HG03097 (cell line): ENCODE data around the gene ZC3H8.

Source experiments
- ATAC-seq: cut with Tn5 transposase; IDR thresholded peaks from one replicate; pipeline ENCODE4 v1.9.1; 2021; ENCODE audit not compliant: unreplicated experiment, low FRiP score

ZC3H8 gene

DNA sequence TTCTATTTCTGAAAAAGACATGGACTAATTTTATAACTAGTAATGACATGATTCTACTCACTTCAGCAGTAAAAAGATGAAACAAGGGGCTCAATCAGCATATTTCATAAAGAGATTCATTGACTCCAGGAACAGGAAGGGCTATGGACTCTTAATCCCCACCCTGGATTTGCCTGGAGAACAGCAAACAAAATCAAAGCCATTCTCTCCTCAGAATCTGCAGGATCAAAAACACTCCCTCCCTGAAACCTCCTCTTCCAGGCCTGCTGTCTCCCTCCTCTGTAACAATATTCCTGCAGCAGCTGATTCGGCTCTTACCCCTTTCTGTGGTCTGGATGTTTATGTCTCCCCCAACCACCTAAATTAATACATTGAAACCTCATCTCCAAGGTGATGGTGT, 57.0 kb downstream of the ZC3H8 start:
- ATAC-seq = no peak

DNA sequence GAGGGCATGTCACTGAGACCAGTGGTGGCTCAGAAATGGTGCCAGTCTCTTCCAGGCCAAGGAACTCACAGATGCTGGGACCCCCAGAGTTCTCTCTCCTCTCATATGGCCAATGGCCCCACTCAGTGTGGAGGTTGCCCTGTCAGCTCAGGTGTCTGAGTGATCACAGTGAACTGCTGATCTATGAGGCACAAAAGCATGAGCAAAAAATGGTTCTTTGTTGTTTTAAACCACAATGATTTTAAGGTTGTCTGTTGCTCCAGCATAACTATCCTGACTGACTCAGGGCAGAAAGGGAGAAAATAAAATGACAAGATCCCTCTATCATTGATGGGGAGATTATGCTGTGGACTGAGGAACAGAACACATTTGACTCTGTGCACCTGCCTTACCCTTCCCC, 58.9 kb downstream of the ZC3H8 start:
- no peak for ATAC-seq

DNA sequence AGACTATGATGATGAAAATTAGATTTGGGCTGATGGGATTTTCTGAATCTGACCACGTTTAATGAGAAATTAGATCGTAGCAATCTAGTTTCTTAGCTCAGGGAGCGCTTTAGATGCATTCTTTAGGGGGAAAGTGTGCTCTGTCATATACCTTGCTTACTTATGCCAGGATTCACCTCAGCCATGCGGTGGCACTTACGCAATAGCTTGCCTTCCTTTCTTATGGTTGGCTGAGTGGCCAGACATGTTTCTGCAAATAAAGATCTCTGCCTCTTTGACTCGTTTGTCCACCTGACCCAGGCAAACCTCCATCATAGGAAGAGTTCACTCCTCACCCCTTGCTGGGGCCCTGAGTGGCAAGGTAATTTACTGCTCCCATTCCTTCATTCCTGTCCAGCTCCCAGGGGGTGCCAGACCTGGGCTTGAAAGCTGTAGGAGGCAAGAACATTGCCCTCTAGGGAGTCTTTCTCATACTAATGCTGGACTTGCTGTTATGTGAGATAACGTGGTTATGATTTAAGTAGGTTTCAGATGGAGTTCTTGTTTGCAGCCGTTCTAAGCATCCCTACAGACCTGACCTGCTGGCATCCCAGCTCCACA, 59.6 kb downstream of the ZC3H8 start:
- ATAC-seq = no peak

DNA sequence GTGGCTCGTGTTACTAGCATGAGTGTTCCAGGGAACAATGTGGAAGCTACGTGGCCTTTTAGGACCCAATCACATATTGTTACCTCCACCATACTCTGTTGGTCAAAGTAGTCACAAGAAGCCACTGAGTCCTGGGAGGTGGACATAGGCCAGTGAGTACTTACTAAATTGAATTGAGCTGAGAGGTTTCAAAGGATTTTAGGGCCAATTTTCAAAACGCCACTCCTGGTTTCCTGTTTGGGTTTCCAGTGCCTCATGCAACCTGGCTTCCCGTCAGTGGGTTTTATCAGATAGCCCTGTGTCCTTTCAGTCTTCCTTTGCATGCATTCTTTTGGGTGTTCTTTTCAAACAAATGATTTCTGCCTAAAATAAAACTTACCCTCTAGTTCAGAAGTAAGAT, 60.4 kb downstream of the ZC3H8 start:
- ATAC-seq = no peak

DNA sequence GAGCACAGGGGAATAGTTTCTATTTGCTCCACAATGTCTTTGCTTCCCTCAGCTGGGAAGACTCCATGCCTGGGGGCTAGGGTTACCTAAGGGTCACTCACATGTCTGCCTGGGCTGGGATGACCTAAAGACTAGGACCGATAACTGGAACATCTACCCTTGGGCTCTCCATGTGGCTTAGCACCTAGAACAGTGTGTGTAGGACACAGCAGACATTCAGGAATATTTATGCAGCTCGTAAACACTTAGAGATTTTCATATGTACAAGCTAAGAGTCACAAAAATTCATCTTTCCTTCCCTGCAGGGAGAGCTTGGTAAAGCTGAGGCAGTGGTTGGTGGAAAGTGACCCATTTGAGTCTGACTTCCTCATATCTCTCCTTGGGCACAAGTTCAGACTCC, 60.8 kb downstream of the ZC3H8 start:
- ATAC-seq = no peak

DNA sequence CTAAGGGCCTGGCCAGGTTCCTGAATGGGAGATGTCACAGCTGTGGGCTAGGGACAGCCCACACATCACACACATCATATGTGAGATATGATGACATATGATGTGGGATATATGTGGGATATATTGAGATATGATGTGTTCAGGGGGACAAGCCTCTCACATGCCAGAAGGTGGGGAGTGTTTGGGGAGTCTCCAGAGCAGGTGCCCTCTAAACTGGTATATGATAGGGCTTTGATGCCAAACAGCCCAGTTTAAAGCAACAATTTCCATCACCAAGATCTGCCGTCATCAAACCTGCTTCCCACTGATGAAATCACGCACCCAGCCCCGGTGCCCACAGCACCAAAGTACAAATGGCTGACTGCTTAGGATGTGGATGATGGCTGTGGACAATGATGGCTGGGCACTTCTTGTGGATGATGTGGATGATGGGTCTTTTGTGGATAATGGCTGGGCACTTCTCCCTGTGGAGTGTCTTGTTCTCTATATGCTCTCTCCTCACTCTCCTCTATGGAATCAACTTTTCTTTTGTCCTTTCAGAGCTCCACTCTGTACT, 65.8 kb downstream of the ZC3H8 start:
- ATAC-seq = no peak

DNA sequence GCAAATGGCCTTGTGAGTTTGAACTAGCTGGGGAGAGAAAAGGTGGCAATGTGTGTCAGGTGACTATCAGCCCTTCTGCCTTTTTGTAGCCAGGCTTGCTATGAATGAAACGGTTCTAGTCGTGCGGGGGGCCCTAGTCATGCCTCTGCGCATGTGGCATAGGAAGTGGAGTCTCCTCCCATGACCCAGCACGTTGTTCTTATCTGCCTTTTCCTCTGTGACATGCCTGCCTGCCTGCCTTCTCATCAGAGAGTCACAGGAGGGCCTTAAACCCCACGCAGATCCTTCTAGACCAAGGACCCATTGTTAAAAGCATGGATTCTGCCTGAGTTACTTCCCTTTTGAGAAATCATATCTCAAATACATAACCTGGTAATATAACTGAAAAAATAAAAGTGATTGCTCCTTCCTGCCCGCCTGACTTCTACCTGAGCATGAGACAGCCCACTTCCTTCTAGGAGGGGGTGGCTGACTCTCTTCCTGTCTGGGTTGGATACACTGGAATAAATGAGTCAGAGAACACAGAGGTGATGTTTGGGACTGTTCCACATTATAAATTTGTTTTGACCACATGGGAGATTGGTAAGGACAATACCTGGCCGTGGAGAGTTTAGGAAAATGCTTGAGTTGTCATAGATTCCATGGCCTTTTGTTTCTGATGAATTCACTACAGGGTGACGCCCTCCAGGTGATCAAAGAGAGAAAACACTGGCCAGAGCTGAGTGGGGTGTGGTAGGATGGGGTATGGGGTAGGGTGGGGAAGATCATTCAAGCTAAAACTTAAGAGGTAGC, 66.8 kb downstream of the ZC3H8 start:
- no peak for ATAC-seq

DNA sequence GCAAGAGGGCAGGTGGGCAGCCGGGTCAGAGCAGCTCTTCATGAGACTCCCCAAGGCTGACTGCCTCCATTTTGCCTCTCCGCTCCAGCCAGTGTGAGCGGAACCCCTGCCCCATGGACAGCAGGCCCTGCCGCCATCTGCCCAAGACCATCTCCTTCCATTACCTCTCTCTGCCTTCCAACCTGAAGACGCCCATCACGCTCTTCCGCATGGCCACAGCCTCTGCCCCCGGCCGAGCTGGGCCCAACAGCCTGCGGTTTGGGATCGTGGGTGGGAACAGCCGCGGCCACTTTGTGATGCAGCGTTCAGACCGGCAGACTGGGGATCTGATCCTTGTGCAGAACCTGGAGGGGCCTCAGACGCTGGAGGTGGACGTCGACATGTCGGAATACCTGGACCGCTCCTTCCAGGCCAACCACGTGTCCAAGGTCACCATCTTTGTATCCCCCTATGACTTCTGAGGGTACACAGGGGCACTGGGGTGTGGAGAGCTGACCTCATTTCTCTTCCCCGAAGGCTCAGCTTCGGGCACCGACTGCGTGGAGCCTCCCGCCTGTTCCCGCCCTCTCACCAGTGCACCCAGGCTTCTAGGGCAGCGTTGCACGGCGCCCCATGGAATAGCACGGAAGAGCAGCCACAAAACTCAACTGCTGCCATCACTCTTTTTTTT, 67.7 kb downstream of the ZC3H8 start:
- no peak for ATAC-seq

DNA sequence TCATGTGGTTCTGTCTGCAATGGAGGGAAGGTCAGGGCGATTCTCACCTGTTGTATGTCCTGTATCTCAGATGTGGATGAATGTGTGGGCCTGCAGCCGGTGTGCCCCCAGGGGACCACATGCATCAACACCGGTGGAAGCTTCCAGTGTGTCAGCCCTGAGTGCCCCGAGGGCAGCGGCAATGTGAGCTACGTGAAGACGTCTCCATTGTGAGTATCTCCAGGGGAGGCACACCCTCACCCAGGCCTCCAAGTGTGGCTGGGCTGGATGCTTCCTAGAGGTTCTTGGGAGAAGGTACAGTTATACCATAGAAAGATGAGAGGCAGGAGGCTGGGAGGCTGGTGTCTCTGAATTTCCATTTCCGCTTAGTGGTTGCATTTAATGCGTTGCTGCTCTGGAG, 69.7 kb downstream of the ZC3H8 start:
- ATAC-seq = no peak

DNA sequence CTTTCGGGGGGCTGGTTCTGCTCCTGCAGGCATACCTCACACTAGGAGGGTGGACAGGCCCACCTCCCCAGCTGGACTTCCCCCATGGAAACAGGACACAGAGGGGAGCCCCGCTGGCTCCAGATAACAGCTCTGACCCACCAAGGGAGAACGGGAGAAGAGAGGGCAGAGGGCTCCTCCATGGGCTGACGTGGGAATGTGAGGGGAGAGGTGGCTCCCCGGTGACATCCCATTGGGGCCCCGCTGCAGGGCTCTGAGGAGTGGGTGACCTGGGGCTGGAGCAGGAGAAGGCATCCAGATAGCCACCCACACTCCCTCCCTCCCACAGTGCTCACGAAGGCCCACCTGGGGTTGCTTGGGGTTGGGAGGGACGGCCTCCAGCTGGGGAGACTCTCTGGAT, 70.7 kb downstream of the ZC3H8 start:
- no peak for ATAC-seq

DNA sequence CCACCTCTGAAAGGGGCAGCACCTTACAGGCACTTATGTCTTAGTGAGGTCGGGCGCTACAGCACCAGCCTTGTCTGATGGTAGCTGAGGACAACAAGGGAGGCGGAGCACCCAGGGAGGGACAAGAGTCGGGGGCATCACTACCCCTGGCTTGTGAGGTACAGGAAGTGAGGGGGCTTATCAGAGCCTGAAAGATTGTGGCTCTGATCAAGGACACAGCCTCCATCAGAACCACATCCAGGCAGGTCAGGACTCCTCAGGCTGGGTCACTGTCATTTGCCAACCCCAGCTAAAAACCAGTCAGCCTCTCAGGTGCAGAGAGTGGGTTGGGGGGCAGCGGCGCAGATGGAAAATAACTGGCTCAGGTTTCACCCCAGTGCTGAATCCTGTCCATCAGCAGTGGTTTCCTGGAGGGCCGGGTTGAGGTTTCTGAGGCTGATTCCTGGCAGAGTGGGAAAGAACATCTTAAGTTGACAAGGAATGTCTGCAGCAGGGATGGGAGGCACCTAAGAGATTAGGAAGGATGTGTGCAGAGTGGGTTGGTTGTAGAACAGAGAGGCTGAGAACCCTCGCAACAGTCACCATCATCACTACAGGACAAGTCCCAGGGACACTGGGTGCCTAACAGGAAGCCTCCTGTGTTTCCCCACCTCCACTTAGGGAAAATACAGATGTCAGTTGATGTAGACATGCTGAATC, 71.4 kb downstream of the ZC3H8 start:
- ATAC-seq = no peak

DNA sequence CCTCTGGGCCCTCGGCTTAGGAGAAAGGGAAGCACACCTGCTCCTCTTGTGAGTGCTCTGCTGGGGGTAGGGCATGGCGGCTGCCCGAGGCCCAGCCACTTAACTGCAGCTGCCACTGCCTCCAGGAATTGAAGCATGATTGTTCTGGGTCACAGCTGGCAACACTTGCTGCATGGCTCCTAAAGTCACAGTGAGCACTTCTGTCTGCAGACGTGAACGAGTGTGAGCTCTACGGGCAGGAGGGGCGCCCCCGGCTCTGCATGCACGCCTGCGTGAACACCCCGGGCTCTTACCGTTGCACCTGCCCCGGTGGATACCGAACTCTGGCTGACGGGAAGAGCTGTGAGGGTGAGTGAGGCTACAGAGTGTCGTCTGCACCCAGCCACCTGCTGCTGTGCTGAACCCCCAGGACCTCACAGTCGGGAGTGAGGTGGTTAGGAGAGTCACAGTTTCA, 72.2 kb downstream of the ZC3H8 start:
- ATAC-seq = no peak

DNA sequence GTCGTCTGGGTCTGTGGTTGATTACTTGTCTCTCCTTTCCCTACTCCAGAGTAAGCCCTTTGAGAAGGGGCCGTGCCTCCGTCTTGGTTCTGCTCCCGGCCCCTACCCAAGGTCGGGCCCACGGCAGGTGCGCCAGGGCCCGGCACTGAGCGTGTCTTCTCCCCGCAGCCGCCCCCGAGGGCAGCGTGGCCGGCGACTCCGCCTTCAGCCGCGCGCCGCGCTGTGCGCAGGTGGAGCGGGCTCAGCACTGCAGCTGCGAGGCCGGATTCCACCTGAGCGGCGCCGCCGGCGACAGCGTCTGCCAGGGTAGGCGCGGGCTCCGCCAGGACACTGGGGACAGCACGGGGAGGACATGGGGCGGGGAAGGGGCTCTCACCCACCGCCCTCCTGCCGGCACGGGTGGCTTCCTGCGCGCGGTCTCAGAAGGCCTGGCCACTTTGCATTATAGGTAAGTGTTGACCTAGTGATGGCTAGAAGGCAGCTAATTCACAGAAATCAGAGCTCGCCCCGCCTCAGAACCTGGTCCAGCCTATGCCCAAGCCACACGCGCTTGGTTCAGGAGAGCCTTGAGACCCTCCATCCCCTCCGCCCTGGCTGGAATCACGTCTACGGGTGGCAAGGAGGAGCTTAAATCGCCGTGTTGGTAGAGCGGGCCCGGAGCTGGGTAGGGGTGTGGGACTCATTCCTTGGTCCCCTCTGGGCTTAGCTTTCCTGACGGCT, 73.1 kb downstream of the ZC3H8 start:
- ATAC-seq = no peak

DNA sequence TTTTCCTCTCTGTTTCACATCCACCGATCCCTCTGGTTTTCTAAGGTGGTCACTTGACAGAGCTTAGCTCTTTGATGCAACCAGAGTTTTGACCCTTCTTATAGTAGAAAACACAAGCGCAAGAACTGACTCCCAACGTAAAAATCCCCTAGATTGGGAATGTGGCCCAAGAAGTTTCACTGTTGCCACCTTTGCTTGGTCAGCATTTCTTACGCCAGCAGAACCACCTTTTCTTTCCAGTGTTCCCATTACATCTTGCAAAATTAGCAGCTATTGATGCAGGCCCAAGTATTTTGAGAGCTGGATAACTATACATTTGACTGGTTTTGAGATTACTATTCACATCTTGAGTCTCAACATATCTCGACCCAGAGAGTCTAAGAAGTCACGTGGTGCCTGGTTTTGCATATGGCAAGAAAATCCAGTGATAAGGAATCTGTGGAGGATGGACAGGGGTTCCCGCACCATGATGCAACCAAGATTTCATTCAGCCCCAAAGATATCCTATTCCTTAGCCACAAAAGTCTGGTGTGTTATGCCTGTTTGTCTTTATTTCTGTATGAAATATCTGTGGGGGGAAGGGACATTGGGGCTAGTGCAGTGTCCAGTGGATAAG, 78.8 kb downstream of the ZC3H8 start:
- ATAC-seq = no peak

DNA sequence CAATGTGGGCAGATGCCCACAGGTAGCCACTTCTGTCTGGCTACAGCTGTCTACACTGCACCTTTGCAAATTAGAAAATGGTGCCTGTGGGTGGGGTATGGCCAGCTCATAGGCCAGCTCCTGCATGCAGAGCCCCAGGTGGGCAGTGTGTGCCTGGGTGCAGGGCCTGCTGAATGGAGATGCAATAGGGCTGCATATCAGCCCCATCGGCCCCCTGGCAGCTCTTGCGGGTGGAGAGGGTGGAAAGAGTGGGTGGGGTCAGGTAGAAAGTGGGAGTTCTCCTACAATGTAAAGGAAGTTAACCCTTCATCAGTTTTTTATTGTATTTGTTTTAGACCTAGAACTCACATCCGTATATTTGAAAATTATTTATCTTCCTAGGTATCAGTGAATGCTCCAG, 79.5 kb downstream of the ZC3H8 start:
- no peak for ATAC-seq

DNA sequence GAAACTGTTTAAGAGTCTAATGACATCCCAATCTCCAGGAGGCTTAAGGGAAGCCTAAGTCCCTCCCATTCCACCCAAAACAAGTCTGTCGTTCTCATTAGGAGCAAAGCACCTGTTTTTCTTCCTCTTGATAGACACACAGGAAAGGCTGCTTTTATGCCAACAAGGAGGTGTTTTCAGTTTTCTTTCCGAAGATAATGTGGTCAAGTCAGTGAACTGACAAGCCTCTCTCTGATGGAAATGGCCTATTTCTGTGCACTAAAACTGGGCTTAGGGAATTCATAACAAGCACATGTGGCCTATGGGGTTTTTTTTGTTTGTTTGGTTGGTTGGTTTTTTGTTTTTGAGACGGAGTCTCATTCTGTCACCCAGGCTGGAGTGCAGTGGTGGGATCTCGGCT, 80.5 kb downstream of the ZC3H8 start:
- ATAC-seq = no peak

DNA sequence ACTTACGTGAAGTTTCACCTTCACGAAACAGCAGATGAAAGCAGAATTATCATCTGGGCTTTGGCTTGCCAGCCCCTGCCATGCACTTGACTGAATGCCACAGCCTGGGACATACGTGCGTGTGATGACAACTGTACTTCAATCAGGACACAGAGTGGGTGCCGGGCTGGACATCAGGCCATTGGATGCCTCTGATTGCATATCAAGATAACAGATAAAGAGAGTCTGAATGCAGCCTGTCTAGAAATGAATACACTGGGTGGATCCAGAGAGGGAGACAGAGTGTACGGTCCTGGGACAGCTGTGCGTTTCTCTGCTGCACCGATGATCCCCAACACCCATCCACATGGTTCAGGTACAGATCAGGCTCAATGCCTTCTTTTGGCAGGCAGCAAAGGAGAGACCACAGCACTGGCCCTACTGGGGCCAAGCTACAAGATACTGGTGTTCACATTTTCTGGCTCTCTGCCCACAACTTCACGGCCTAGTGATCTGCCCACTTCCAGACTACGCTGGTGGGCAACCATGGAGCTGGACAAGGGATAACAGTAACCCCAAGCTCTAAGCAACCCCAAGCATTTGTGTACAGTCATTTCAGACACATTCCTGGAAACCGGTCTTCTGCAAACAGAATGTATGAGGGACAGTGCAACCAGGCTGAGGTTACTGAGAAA, 81.1 kb downstream of the ZC3H8 start:
- ATAC-seq = no peak

DNA sequence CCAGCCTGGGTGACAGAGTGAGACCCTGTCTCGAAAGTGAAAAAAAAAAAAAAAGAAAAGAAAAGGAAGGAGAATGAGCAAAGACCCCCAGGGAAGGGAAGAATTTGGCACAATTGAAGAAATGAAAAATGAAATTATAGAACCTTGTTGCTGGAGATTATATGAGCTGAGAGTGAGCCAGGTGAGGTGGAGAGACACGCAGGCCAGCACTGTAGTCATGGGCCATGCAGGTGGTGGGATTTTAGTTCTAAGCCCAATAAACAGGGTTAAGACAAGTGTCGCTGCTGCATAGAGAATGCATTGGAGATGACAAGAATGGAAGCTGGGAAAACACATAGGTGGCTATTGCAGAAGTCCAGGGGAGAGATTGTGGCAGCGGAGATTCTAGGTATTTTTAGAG, 84.3 kb downstream of the ZC3H8 start:
- ATAC-seq = no peak

DNA sequence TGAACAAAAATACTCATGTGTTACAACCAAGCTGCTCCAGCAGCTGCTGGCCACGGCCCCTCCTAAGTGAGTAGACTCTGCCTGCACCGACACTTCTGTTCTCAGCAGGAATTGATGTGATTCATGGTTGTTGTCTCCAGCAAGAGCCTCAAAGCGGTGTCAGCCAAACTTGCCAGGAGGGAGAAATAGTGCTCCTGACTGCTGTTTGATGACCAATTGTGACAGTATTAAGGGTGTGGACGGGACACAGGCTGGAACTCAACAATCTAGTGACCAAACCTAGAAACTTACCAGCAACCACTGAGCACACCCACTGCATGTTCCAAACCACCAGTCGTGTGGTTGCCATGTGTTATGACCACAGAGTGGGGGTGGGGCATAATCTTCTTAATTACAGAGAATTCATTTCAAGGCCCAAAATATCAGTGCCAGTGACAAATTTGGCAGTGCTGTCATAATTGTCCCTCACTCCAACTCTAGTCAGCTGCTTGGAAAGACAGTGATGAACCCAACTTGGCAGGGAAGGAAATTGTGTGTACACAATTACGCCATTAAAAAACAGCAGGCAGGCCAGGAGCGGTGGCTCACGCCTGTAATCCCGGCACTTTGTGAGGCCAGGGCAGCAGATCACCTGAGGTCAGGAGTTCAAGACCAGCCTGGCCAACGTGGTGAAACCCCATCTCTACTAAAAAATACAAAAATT, 86.3 kb downstream of the ZC3H8 start:
- ATAC-seq = no peak
